A549 treated with Hydrocortisone at 1 μM for 4 hours (cell line): ENCODE results near the gene PTGES. TPM values are rescaled to one million over a fixed set of nuclear protein-coding genes. Genes with fewer than 3 reads are reported as not detected.

Source experiments
- total RNA-seq: library from RNA; stranded (reverse); fragments of 200-300 nt; extraction: Qiagen RNA extraction; gene quantifications from 5 replicates; pipeline ENCODE4 v1.2.3, GENCODE V29; 2022

The PTGES gene
- 149 to 184 TPM (median 164 TPM) in 5 replicates for total RNA-seq

GRCh38 chr9:129752900-129753729, at the start of gene PTGES:
TSS of gene PTGES (minus strand) at chr9:129753042. CDS start at chr9:129753012, 30 bp downstream.

Other genes starting within 250 kb of the PTGES start
- gene C9orf50, start 131.9 kb downstream of the PTGES start, total RNA-seq = 0.08 TPM in 1 of 5 replicates, not detected in the others
- gene NTMT1, start 126.9 kb downstream of the PTGES start, total RNA-seq = 85.6 to 101 TPM (median 90.1 TPM) in 5 replicates
- gene ASB6, start 110.9 kb downstream of the PTGES start, total RNA-seq = 23.2 to 25.0 TPM (median 24.4 TPM) in 5 replicates
- 4.7 to 11.6 TPM (median 10.1 TPM) in 5 replicates for gene PRRX2, start 87.4 kb downstream of the PTGES start, total RNA-seq
- 21.1 to 26.7 TPM (median 24.2 TPM) in 5 replicates for gene TOR1B, start 50.1 kb upstream of the PTGES start, total RNA-seq
- 57.3 to 64.4 TPM (median 62.1 TPM) in 5 replicates for gene TOR1A, start 71.1 kb upstream of the PTGES start, total RNA-seq
- 46.5 to 54.9 TPM (median 48.5 TPM) in 5 replicates for gene C9orf78, start 82.2 kb upstream of the PTGES start, total RNA-seq
- 4.1 to 6.1 TPM (median 5.5 TPM) in 5 replicates for gene USP20, start 82.4 kb upstream of the PTGES start, total RNA-seq